HepG2 (cell line): ENCODE measurements around the gene SHF. TPM values are rescaled to one million over a fixed set of nuclear protein-coding genes. Genes with fewer than 3 reads are reported as not detected.

ENCODE experiments used
- ARNT ChIP-seq: fragments of 450-650 bp; IDR thresholded peaks from 2 replicates; pipeline ENCODE4 v1.6.1; 2017
- CBFB ChIP-seq: sonication (generic); formaldehyde crosslinking; IDR thresholded peaks from 2 replicates; pipeline ENCODE4 v1.4.0; 2020; ENCODE audit warnings: missing genetic modification reagents
- IRF9 ChIP-seq: sonication (generic); formaldehyde crosslinking; IDR thresholded peaks from 2 replicates; pipeline ENCODE4 v1.8.0; 2022; ENCODE audit warnings: missing genetic modification reagents, mild to moderate bottlenecking, borderline replicate concordance
- PBX2 ChIP-seq: IDR thresholded peaks from 2 replicates; pipeline ENCODE4 v1.6.1; 2016; ENCODE audit warnings: control low read depth
- RNF219 ChIP-seq: sonication (generic); formaldehyde crosslinking; IDR thresholded peaks from 2 replicates; pipeline ENCODE4 v1.5.0; 2020; ENCODE audit warnings: mild to moderate bottlenecking, missing genetic modification reagents
- ZBTB10 ChIP-seq: sonication (generic); formaldehyde crosslinking; IDR thresholded peaks from 2 replicates; pipeline ENCODE4 v1.4.0; 2020; ENCODE audit warnings: missing genetic modification reagents, borderline replicate concordance
- ZHX1 ChIP-seq: sonication (generic); formaldehyde crosslinking; IDR thresholded peaks from 2 replicates; pipeline ENCODE4 v1.8.1; 2022; ENCODE audit warnings: low read depth, mild to moderate bottlenecking, missing genetic modification reagents
- ZNF3 ChIP-seq: IDR thresholded peaks from 2 replicates; pipeline ENCODE4 v1.7.0; 2017; ENCODE audit warnings: inconsistent platforms
- ZNF326 ChIP-seq: sonication (generic); formaldehyde crosslinking; IDR thresholded peaks from 2 replicates; pipeline ENCODE4 v1.4.0; 2020; ENCODE audit warnings: missing genetic modification reagents, borderline replicate concordance
- ZNF430 ChIP-seq: sonication (generic); formaldehyde crosslinking; IDR thresholded peaks from 2 replicates; pipeline ENCODE4 v1.9.0; 2021; ENCODE audit warnings: mild to moderate bottlenecking, missing genetic modification reagents
- ZNF563 ChIP-seq: sonication (generic); formaldehyde crosslinking; IDR thresholded peaks from 2 replicates; pipeline ENCODE4 v1.8.0; 2022; ENCODE audit warnings: mild to moderate bottlenecking, moderate library complexity, missing genetic modification reagents
- ZNF605 ChIP-seq: sonication (generic); formaldehyde crosslinking; IDR thresholded peaks from 2 replicates; pipeline ENCODE4 v1.8.0; 2022; ENCODE audit warnings: mild to moderate bottlenecking, missing genetic modification reagents
- ZNF792 ChIP-seq: IDR thresholded peaks from 2 replicates; pipeline ENCODE4 v1.6.1; 2016
- ZSCAN20 ChIP-seq: sonication (generic); formaldehyde crosslinking; IDR thresholded peaks from 2 replicates; pipeline ENCODE4 v1.4.0; 2020; ENCODE audit warnings: missing genetic modification reagents, mild to moderate bottlenecking, borderline replicate concordance
- polyA plus RNA-seq, 8 experiments: library from polyadenylated mRNA; depleted of rRNA in 3 of 8; stranded (reverse) in 7 of 8; unstranded in 1 of 8; fragments of >200 nt; fragmentation: Illumina TruSeq in 4 of 8; extraction: Trizol in 4 of 8; gene quantifications; 2 replicates each; pipeline versions ENCODE4 v1.2.1 to v1.2.3, GENCODE V29; 2011 to 2016; ENCODE audit warnings: low read depth in 4 of 8, missing spikeins in 1 of 8, mixed read lengths in 1 of 8; ENCODE audit not compliant: insufficient read depth in 1 of 8
- total RNA-seq, 5 experiments: library from RNA; depleted of rRNA; stranded (reverse); fragments of >200 nt; fragmentation: Illumina TruSeq; extraction: Trizol; gene quantifications; 2 replicates each; pipeline ENCODE4 v1.2.3, GENCODE V29; 2016; ENCODE audit warnings: low read depth in 1 of 5

The SHF gene
- total and polyA plus RNA-seq, 2 of the 13 experiments (the other 11 are each of a cell fraction or from before 2014, with no cell fraction given) = 20.9 to 25.5 TPM

- peak; percentile 60; the same call in 1 of the 2 replicates for TF ChIP-seq ZHX1 (CRISPR knock-in tag)
- no peak for TF ChIP-seq PBX2 (CRISPR knock-in tag)
- no peak for TF ChIP-seq ZNF3
- TF ChIP-seq IRF9 = peak; percentile 16; the same call in 1 of the 2 replicates
- TF ChIP-seq RNF219 (CRISPR knock-in tag) = no peak
- TF ChIP-seq ZNF326 = no peak
- TF ChIP-seq ZNF792 = peak; percentile 67; the same call in 1 of the 2 replicates
- TF ChIP-seq ZBTB10 (CRISPR knock-in tag) = 0 out of 2 replicates have a peak, but pooled peaks have one; percentile 11
- no peak for TF ChIP-seq ARNT
- TF ChIP-seq ZNF430 (CRISPR knock-in tag) = peak; percentile 59; the same call in 1 of the 2 replicates
- peak; percentile 85 for TF ChIP-seq ZNF605 (CRISPR knock-in tag)
- peak; percentile 62; the same call in 1 of the 2 replicates for TF ChIP-seq ZSCAN20 (CRISPR knock-in tag)
- TF ChIP-seq CBFB (CRISPR knock-in tag) = peak; percentile 76
- 0 out of 2 replicates have a peak, but pooled peaks have one; percentile 34 for TF ChIP-seq ZNF563 (CRISPR knock-in tag)
Measured at GRCh38 chr15:45198337-45199135, 10.8 kb upstream of the SHF start (continued).
